Epithelial cell of esophagus (primary cell): ENCODE data around the gene MBIP.

Experiments
- DNase-seq: peaks from one replicate; pipeline ENCODE4 v3.0.0; 2010; ENCODE audit warnings: low read depth
- H3K4me3 ChIP-seq: 2 replicates; pipeline ENCODE4 v1.5.1; 2011; ENCODE audit warnings: mild to moderate bottlenecking, low read length, control low read depth
- CTCF ChIP-seq: IDR thresholded peaks from 2 replicates; pipeline ENCODE4 v1.5.1; 2011; ENCODE audit warnings: low read depth, mild to moderate bottlenecking, low read length, control low read depth, inconsistent platforms; ENCODE audit not compliant: insufficient read depth; ENCODE audit errors: missing control alignments

Gene MBIP

GRCh38 chr14:36284971-36285595 is 35.4 kb downstream of the MBIP start:
- no peak for TF ChIP-seq CTCF
- no peak overlapping the region for H3K4me3 ChIP-seq

GRCh38 chr14:36281309-36281708 is 39.1 kb downstream of the MBIP start:
- no peak overlapping the region for H3K4me3 ChIP-seq

More at GRCh38 chr14:36284971-36285595, 35.4 kb downstream of the MBIP start:
- no peak for DNase-seq

GRCh38 chr14:36279306-36280190 is 40.9 kb downstream of the MBIP start:
- no peak for TF ChIP-seq CTCF
- DNase-seq = peak; percentile 79
- no peak overlapping the region for H3K4me3 ChIP-seq

More at GRCh38 chr14:36281309-36281708, 39.1 kb downstream of the MBIP start:
- no peak for DNase-seq
- TF ChIP-seq CTCF = no peak

GRCh38 chr14:36275741-36276140 is 44.7 kb downstream of the MBIP start:
- TF ChIP-seq CTCF = no peak
- no peak overlapping the region for H3K4me3 ChIP-seq
- no peak for DNase-seq

- peak overlapping the region; percentile 23 for H3K4me3 ChIP-seq
- peak; percentile 66 for DNase-seq
- no peak for TF ChIP-seq CTCF
These were observed 48.2 kb downstream of the MBIP start for GRCh38 chr14:36271939-36272907.

- DNase-seq = no peak
- no peak for TF ChIP-seq CTCF
- no peak overlapping the region for H3K4me3 ChIP-seq
These were observed 49.2 kb downstream of the MBIP start for GRCh38 chr14:36271222-36271621.
